HL-60 (cell line): ENCODE data around the gene RASL11A.

Experiments
- DNase-seq, 2 experiments: peaks; one replicate each; pipeline ENCODE4 v3.0.0-alpha.2; 2010 to 2020; ENCODE audit warnings: low read depth in 1 of 2, low spot score in 1 of 2
- H3K27ac ChIP-seq: fragments of 250-450 bp; sonication (Bioruptor Pico); replicated peaks from 2 replicates; pipeline ENCODE4 v1.5.1; 2020; ENCODE audit warnings: mild to moderate bottlenecking, moderate library complexity
- H3K27me3 ChIP-seq: fragments of 250-450 bp; sonication (Bioruptor Pico); 2 replicates; pipeline ENCODE4 v1.5.1; 2021; ENCODE audit warnings: mild to moderate bottlenecking, moderate library complexity; ENCODE audit not compliant: insufficient read depth, poor library complexity, severe bottlenecking
- H3K4me3 ChIP-seq: replicated peaks from 2 replicates; pipeline ENCODE4 v1.5.1; 2011; ENCODE audit warnings: mild to moderate bottlenecking, control low read depth, low read length; ENCODE audit not compliant: insufficient read depth
- CTCF ChIP-seq: IDR thresholded peaks from one replicate; pipeline ENCODE4 v1.5.1; 2011; ENCODE audit warnings: low read length, control low read depth, inconsistent platforms; ENCODE audit not compliant: insufficient read depth
- GABPA ChIP-seq: IDR thresholded peaks from 2 replicates; pipeline ENCODE4 v1.6.1; 2012; ENCODE audit warnings: low read depth
- POLR2AphosphoS5 ChIP-seq: IDR thresholded peaks from 2 replicates; pipeline ENCODE4 v1.6.1; 2012; ENCODE audit warnings: low read depth
- REST ChIP-seq: IDR thresholded peaks from 2 replicates; pipeline ENCODE4 v1.6.1; 2012; ENCODE audit warnings: low read depth; ENCODE audit not compliant: insufficient replicate concordance
- SPI1 ChIP-seq: IDR thresholded peaks from 2 replicates; pipeline ENCODE4 v1.6.1; 2012; ENCODE audit warnings: low read depth, mild to moderate bottlenecking, borderline replicate concordance

Gene RASL11A

GRCh38 chr13:27280009-27280656 is 9.5 kb downstream of the RASL11A start:
- TF ChIP-seq POLR2AphosphoS5 (no peak), GABPA (no peak), SPI1 (no peak), CTCF (no peak), REST (no peak)
- H3K27me3 ChIP-seq = peaks cover 2% of the 10 kb centered on the region
- H3K4me3 ChIP-seq = no peak overlapping the region
- no peak overlapping the region for H3K27ac ChIP-seq
- no peak for DNase-seq

GRCh38 chr13:27280841-27281240 is 10.2 kb downstream of the RASL11A start:
- no peak for DNase-seq
- Histone ChIP-seq H3K27me3 (peaks cover 2% of the 10 kb centered on the region), H3K4me3 (no peak overlapping the region), H3K27ac (no peak overlapping the region)
- TF ChIP-seq SPI1 (no peak), CTCF (no peak), REST (no peak)

- peaks cover 2% of the 10 kb centered on the region for H3K27me3 ChIP-seq
- DNase-seq = no peak
- no peak overlapping the region for H3K27ac ChIP-seq
- no peak overlapping the region for H3K4me3 ChIP-seq
- no peak for TF ChIP-seq SPI1
- TF ChIP-seq GABPA = no peak
- no peak for TF ChIP-seq REST
- no peak for TF ChIP-seq CTCF
- no peak for TF ChIP-seq POLR2AphosphoS5
Measured at GRCh38 chr13:27281420-27281819, 10.8 kb downstream of the RASL11A start.
